Left ventricle myocardium inferior (tissue), 1 donor: Measurements from ENCODE around the gene EBPL. TPM values are rescaled to one million over a fixed set of nuclear protein-coding genes. Genes with fewer than 3 reads are reported as not detected.

Experiments
- DNase-seq: peaks from one replicate; pipeline ENCODE4 v3.0.0-alpha.2; 2020
- H3K27ac ChIP-seq: fragments of 200-600 bp; replicated peaks from 2 replicates; pipeline ENCODE4 v1.8.0; 2021
- H3K27me3 ChIP-seq: fragments of 200-600 bp; 2 replicates; pipeline ENCODE4 v1.8.0; 2021; ENCODE audit warnings: low read depth
- H3K36me3 ChIP-seq: fragments of 200-600 bp; 2 replicates; pipeline ENCODE4 v1.8.0; 2021
- H3K4me1 ChIP-seq: fragments of 200-600 bp; 2 replicates; pipeline ENCODE4 v1.8.0; 2021
- H3K4me3 ChIP-seq: fragments of 200-600 bp; 2 replicates; pipeline ENCODE4 v1.8.0; 2021; ENCODE audit warnings: mild to moderate bottlenecking, moderate library complexity
- H3K9me3 ChIP-seq: fragments of 200-600 bp; replicated peaks from 2 replicates; pipeline ENCODE4 v1.8.0; 2021
- intact Hi-C: fragments of 100-400 bp; cut with micrococcal nuclease; formaldehyde crosslinking; loops from one replicate; pipeline ENCODE4 v1.11.0; 2022
- total RNA-seq: library from RNA; stranded (reverse); fragmentation: NEBNext Ultra II Directional; extraction: Animal tissue kit (Norgen Biotek cat#: 25700); gene quantifications from one replicate; pipeline ENCODE4 v1.2.1, GENCODE V29; 2021
- TF ChIP-seq, protein P1 (sequence below): fragments of 200-600 bp; IDR thresholded peaks from 2 replicates; pipeline ENCODE4 v1.8.0; 2021; ENCODE audit warnings: antibody characterized with exemption, mild to moderate bottlenecking, borderline replicate concordance
- donor health status: DM: no; HTN: yes; CAD: no; lungs with severe emphysema.

Gene EBPL
- total RNA-seq, 1 donor from 2014 or later: 6.0 TPM

DNA sequence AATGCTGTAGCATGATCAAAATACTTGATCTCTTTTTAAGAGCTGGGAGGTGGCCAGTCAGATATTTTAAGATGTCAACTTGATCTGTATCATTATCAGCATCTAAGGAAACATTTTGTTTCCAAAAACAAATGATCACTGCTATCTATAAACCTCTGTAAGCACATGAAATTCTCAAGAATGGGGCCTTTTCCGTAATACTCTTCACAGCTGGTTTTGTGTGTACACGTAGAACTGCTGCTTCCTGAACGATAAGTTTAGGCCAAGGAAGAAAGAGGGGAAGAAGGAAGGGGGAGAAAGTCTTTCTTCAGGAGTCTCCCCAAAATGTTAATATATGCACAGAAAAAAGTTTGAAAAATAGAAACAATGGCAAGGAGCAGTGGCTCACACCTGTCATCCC, 37.3 kb downstream of the EBPL start:
- DNase-seq: no peak
- Histone ChIP-seq H3K27me3 (no peaks in the 10 kb centered on the region), H3K36me3 (no peaks in the 10 kb centered on the region), H3K9me3 (no peaks in the 10 kb centered on the region), H3K4me3 (no peak overlapping the region), H3K4me1 (peaks cover 8% of the 10 kb centered on the region), H3K27ac (no peak overlapping the region)
- intact Hi-C loops: no loop called here
- TF ChIP-seq, protein P1, sequence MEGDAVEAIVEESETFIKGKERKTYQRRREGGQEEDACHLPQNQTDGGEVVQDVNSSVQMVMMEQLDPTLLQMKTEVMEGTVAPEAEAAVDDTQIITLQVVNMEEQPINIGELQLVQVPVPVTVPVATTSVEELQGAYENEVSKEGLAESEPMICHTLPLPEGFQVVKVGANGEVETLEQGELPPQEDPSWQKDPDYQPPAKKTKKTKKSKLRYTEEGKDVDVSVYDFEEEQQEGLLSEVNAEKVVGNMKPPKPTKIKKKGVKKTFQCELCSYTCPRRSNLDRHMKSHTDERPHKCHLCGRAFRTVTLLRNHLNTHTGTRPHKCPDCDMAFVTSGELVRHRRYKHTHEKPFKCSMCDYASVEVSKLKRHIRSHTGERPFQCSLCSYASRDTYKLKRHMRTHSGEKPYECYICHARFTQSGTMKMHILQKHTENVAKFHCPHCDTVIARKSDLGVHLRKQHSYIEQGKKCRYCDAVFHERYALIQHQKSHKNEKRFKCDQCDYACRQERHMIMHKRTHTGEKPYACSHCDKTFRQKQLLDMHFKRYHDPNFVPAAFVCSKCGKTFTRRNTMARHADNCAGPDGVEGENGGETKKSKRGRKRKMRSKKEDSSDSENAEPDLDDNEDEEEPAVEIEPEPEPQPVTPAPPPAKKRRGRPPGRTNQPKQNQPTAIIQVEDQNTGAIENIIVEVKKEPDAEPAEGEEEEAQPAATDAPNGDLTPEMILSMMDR: no peak

DNA sequence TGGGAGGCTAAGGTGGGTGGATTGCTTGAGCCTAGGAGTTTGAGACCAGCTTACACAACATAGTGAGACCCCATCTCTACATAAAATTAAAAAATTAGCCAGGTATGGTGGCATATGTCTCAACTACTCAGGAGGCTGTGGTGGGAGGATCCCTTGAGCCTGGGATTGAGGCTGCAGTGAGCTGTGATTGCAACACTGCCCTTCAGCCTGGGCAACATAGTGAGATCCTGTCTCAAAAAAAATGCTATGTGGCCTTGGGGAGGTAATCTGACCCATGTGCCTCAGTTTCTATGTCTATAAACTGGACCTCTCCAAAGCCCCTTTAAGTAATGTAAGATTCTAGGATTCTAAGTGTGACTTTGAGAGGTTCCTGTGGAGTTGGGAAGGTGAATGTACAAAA, 37.8 kb downstream of the EBPL start:
- H3K9me3 ChIP-seq: no peaks in the 10 kb centered on the region
- no peaks in the 10 kb centered on the region for H3K27me3 ChIP-seq
- peaks cover 8% of the 10 kb centered on the region for H3K4me1 ChIP-seq
- no peak overlapping the region for H3K27ac ChIP-seq
- H3K4me3 ChIP-seq: no peak overlapping the region
- H3K36me3 ChIP-seq: no peaks in the 10 kb centered on the region
- intact Hi-C loops: no loop called here
- TF ChIP-seq, protein P1: no peak
- no peak for DNase-seq

DNA sequence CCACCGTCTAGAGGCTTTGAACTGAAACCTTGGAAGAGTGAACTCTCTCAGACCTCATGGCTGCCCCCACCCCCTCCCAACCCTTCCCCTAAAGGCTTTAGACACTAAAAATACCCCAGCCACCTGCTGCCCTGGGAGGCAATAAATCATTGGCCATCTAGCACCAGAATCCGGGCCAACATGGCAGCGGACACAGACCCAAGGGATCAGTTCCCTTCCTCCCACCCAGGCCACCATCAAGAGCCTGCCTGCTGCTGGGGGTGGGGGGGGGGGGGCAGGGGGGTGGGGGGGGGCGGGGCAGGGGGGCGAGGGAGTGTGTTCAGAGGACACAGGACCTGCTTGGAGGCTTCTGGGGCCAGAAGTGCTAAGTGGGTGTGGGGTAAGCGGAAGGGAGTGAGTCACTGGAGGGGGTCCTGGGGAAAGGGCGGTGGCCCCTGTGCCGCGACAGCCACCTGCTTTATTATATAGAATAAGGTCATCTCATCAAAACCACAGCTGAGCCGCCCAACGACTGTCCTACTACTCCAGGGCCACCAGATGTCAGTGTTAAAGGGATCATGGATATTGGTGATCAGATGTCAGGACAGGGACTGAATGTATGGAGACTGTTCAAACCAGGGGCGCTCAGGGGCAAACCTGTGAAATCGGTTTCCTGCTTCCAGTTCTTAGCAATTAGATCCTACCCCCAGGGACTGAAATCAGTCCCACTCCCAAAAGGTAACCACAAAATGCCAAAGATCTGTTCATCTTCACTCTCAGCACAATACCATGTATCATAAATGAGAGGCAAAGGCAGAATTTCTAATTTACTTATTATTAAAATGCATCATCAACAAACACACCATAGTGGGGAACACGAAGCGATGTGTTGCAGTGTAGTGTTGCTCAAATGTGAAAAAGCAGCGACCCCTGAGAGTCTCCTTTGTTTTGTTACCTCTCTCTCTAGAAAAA, 38.7 kb downstream of the EBPL start:
- H3K4me1 ChIP-seq: peaks cover 8% of the 10 kb centered on the region
- no peaks in the 10 kb centered on the region for H3K9me3 ChIP-seq
- TF ChIP-seq, protein P1: peak; percentile 63
- intact Hi-C loops: no loop called here
- no peaks in the 10 kb centered on the region for H3K27me3 ChIP-seq
- no peaks in the 10 kb centered on the region for H3K36me3 ChIP-seq
- H3K4me3 ChIP-seq: no peak overlapping the region
- no peak overlapping the region for H3K27ac ChIP-seq
- DNase-seq: no peak

DNA sequence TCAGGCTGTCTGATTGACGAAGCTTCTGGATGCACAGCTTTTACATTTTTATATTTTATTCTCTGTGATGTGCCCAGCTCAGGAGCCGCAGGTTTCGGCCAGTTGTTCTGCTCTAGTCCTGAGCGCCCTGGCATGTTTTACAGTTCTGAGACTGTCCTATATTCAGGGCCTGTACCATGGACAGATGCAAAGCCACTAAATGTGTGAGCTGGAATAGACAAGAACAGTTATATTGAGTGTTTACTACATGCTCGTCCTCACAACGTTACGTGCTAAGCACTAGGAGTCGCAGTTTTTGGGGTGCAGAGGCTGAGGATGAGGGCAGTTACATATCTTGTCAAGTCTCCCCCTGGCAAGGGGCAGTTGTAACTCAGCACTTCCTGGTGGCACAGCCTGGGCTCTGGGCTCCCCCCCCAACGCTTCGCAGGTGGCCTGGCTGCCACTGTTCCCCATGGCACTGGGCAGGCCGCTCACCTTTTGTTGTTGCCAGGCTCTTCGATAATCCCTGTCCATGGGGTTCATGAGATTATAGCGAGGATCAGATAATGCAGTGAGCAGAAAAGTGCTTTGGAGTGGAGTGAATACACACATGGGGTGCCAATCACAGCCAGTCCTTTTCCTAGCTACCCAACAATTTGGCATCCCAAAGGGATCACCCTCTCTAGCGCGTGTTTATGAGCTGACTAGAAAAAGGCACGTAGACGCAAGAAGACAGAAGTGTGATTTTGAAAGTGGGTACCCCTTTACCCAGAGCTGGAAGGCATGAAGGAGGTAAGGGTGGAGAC, 39.5 kb downstream of the EBPL start:
- H3K27ac ChIP-seq: no peak overlapping the region
- TF ChIP-seq, protein P1: no peak
- intact Hi-C loops: no loop called here
- DNase-seq: no peak
- no peaks in the 10 kb centered on the region for H3K36me3 ChIP-seq
- H3K4me1 ChIP-seq: peaks cover 8% of the 10 kb centered on the region
- H3K9me3 ChIP-seq: no peaks in the 10 kb centered on the region
- H3K27me3 ChIP-seq: no peaks in the 10 kb centered on the region
- no peak overlapping the region for H3K4me3 ChIP-seq

DNA sequence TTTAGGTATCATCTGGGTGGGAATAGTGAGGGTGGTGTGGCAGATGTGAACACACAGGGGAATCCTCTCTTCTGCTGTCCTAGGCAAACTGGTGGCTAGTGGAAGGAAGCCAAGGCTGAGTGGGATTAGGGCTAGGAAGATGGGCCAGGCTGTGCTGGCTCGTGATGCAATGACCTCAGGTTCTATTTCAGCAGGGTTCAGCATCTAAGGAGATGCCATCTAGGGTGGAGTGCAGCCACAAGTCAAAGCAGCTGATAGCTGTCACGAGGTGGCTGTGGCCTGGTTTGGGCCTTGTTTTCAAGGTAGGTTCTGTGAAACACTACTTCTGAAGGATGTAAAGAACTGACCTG, 41.3 kb downstream of the EBPL start:
- Histone ChIP-seq H3K27ac (no peak overlapping the region), H3K36me3 (no peaks in the 10 kb centered on the region), H3K4me1 (peaks cover 8% of the 10 kb centered on the region), H3K4me3 (no peak overlapping the region), H3K27me3 (no peaks in the 10 kb centered on the region), H3K9me3 (no peaks in the 10 kb centered on the region)
- TF ChIP-seq, protein P1: no peak
- no peak for DNase-seq
- intact Hi-C loops: no loop called here
